HepG2 (cell line): ENCODE data around the gene GTF2I. TPM values are rescaled to one million over a fixed set of nuclear protein-coding genes. Genes with fewer than 3 reads are reported as not detected.
"Not testable (repeated sequence)": the region's sequence is repeated elsewhere in the genome, so short reads cannot be mapped to it uniquely, and the experiment has no call there.

Experiments
- ATAC-seq: fragments of 200-7000 bp; cut with Tn5 transposase; 3 replicates; pipeline ENCODE4 v1.9.1; 2020; ENCODE audit warnings: mild to moderate bottlenecking, moderate library complexity
- BruUV-seq: library from RNA; stranded (reverse); fragments of 400-500 nt; replicated peaks from 2 replicates; lab custom pipeline; 2021; lab: Mats Ljungman, UMichigan
- CTCF ChIA-PET: fragments of 300-600 bp; formaldehyde crosslinking; extraction: SDS; loops from one replicate; lab custom pipeline; 2021; ENCODE audit warnings: low total read pairs, inconsistent platforms, low intra/inter-chr PET ratio; lab: Yijun Ruan, JAX
- POLR2A ChIA-PET: fragments of 350-600 bp; sonication (Branson Sonifier 250); formaldehyde crosslinking; loops from one replicate; lab custom pipeline; 2020; ENCODE audit warnings: antibody characterized with exemption, inconsistent platforms; lab: Yijun Ruan, JAX
- DNase-seq: peaks from one replicate; pipeline ENCODE4 v3.0.0-alpha.2; 2015; ENCODE audit warnings: low spot score
- FAIRE-seq: peaks from 3 replicates; lab custom pipeline; 2011; peaks lifted over from hg19 to GRCh38; lab: Jason Lieb, UNC
- H2AFZ ChIP-seq: one replicate; pipeline ENCODE4 v1.6.1; 2011; ENCODE audit warnings: low read length, inconsistent platforms
- H3K27ac ChIP-seq: fragments of 300-600 bp; 3 replicates; pipeline ENCODE4 v1.8.0; 2011; ENCODE audit warnings: mixed run types, mild to moderate bottlenecking, mixed read lengths, low read length, inconsistent platforms; ENCODE audit not compliant: insufficient read depth; ENCODE audit errors: extremely low read length
- H3K27me3 ChIP-seq, 2 experiments: fragments of 200-600 bp in 1 of 2; 2 replicates in 1 of 2; 3 replicates in 1 of 2; pipeline versions ENCODE4 v1.6.0 to v1.8.0; 2011; ENCODE audit warnings: low read length in 2 of 2, mild to moderate bottlenecking in 2 of 2, moderate library complexity in 2 of 2, inconsistent platforms in 1 of 2; ENCODE audit not compliant: insufficient read depth in 2 of 2, control insufficient read depth in 1 of 2
- H3K36me3 ChIP-seq, 2 experiments: fragments of 200-600 bp in 1 of 2; replicated peaks in 1 of 2; 2 replicates in 1 of 2; 3 replicates in 1 of 2; pipeline versions ENCODE4 v1.5.1 to v1.8.0; 2011; ENCODE audit warnings: low read length in 2 of 2, inconsistent platforms in 1 of 2; ENCODE audit not compliant: insufficient read depth in 2 of 2, control insufficient read depth in 1 of 2
- H3K4me1 ChIP-seq: 2 replicates; pipeline ENCODE4 v1.5.1; 2012; ENCODE audit warnings: low read length, inconsistent platforms; ENCODE audit not compliant: insufficient read depth
- H3K4me2 ChIP-seq: 2 replicates; pipeline ENCODE4 v1.6.0; 2011; ENCODE audit warnings: low read depth, low read length, inconsistent platforms
- H3K4me3 ChIP-seq, 3 experiments: fragments of 200-600 bp in 1 of 3; sonication (generic), shearing (Covaris generic) in 1 of 3; replicated peaks in 1 of 3; 2 replicates each; pipeline ENCODE4 v1.5.1; 2011 to 2016; ENCODE audit warnings: low read length in 3 of 3, inconsistent platforms in 2 of 3, low read depth in 2 of 3, mild to moderate bottlenecking in 2 of 3, control low read depth in 1 of 3, mixed read lengths in 1 of 3; ENCODE audit not compliant: insufficient read depth in 1 of 3
- H3K79me2 ChIP-seq: one replicate; pipeline ENCODE4 v1.6.1; 2011; ENCODE audit warnings: low read length, inconsistent platforms; ENCODE audit not compliant: insufficient read depth
- H3K9ac ChIP-seq: 2 replicates; pipeline ENCODE4 v1.6.0; 2011; ENCODE audit warnings: mild to moderate bottlenecking, low read depth, low read length, inconsistent platforms; ENCODE audit not compliant: insufficient read depth
- H3K9me3 ChIP-seq: 2 replicates; pipeline ENCODE4 v1.5.1; 2012; ENCODE audit warnings: mild to moderate bottlenecking, low read length
- H4K20me1 ChIP-seq: 2 replicates; pipeline ENCODE4 v1.6.0; 2011; ENCODE audit warnings: inconsistent platforms, mild to moderate bottlenecking, low read length, moderate library complexity; ENCODE audit not compliant: insufficient read depth
- FOSL2 ChIP-seq: sonication (generic); formaldehyde crosslinking; IDR thresholded peaks from 2 replicates; pipeline ENCODE4 v1.4.0; 2020; ENCODE audit warnings: missing genetic modification reagents
- WGBS: methylation state at CpG from one replicate; pipeline ENCODE4 v1.1.6; 2017; ENCODE audit warnings: low lambda C conversion rate; 5-methylcytosine and 5-hydroxymethylcytosine counted together
- in situ Hi-C: cut with HindIII; loops from 2 replicates; pipeline ENCODE4 v1.10.0; 2017; ENCODE audit warnings: low pct_unique_long_range_greater_than_20kb; ENCODE audit not compliant: extremely low pct_ligation_motif_present
- intact Hi-C: fragments of 100-400 bp; cut with micrococcal nuclease; formaldehyde crosslinking; loops from one replicate; pipeline ENCODE4 v1.10.0; 2022; ENCODE audit not compliant: unreplicated experiment
- polyA plus RNA-seq, 8 experiments: library from polyadenylated mRNA; depleted of rRNA in 3 of 8; stranded (reverse) in 7 of 8; unstranded in 1 of 8; fragments of >200 nt; fragmentation: Illumina TruSeq in 4 of 8; extraction: Trizol in 4 of 8; gene quantifications; 2 replicates each; pipeline versions ENCODE4 v1.2.1 to v1.2.3, GENCODE V29; 2011 to 2016; ENCODE audit warnings: low read depth in 4 of 8, missing spikeins in 1 of 8, mixed read lengths in 1 of 8; ENCODE audit not compliant: insufficient read depth in 1 of 8
- total RNA-seq, 5 experiments: library from RNA; depleted of rRNA; stranded (reverse); fragments of >200 nt; fragmentation: Illumina TruSeq; extraction: Trizol; gene quantifications; 2 replicates each; pipeline ENCODE4 v1.2.3, GENCODE V29; 2016; ENCODE audit warnings: low read depth in 1 of 5

The GTF2I gene
- total and polyA plus RNA-seq, 2 of the 13 experiments (the other 11 are each of a cell fraction or from before 2014, with no cell fraction given): 74.6 to 125 TPM

DNA sequence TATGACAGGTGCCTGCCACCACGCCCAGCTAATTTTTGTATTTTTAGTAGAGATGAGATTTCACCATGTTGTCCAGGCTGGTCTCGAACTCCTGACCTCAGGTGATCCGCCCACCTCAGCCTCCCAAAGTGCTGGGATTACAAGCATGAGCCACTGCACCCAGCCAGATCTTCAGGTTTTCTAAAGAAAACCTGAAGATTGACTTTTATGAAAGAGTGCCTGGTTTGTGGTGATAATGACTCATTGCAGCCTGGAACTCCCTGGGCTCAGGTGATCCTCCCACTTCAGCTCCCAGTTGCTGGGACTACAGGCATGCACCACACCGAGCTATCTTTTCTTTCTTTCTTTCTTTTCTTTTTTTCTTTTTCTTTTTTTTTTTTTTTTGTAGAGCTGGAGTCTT, 141.1 kb downstream of the GTF2I start:
- POLR2A ChIA-PET, H3K4me1 ChIP-seq, in situ Hi-C loops, CTCF ChIA-PET, H2AFZ ChIP-seq, H3K27me3 ChIP-seq, H3K9me3 ChIP-seq, H3K9ac ChIP-seq, H3K4me2 ChIP-seq, intact Hi-C loops, H3K79me2 ChIP-seq, H4K20me1 ChIP-seq, H3K27ac ChIP-seq, DNase-seq, FAIRE-seq, BruUV-seq, H3K36me3 ChIP-seq, H3K4me3 ChIP-seq: not testable (repeated sequence)
- 11% methylated on average over 1 of the region's 4 CpGs for WGBS
- 0 out of 2 replicates have a peak, but pooled peaks have one; percentile 26 for TF ChIP-seq FOSL2
- ATAC-seq: peak; percentile 59; the same call in 2 of the 3 replicates

Other genes starting within 250 kb of the GTF2I start
- gene GTF2IRD1, start 203.8 kb upstream of the GTF2I start, total RNA-seq (2016; rRNA removed; fragmentation: Illumina TruSeq; extraction: Trizol): 16.5 and 17.8 TPM in 2 replicates
- gene GTF2IRD1, start 203.8 kb upstream of the GTF2I start, polyA plus RNA-seq (2011; rRNA removed): 26.7 and 28.2 TPM in 2 replicates
- not detected in 2 replicates for gene NCF1, start 116.3 kb downstream of the GTF2I start, total RNA-seq (2016; rRNA removed; fragmentation: Illumina TruSeq; extraction: Trizol)
- gene NCF1, start 116.3 kb downstream of the GTF2I start, polyA plus RNA-seq (2011; rRNA removed): 0.09 and 0.13 TPM in 2 replicates
- gene GTF2IRD2, start 193.9 kb downstream of the GTF2I start, total RNA-seq (2016; rRNA removed; fragmentation: Illumina TruSeq; extraction: Trizol): 4.4 and 6.5 TPM in 2 replicates
- 9.4 and 11.2 TPM in 2 replicates for gene GTF2IRD2, start 193.9 kb downstream of the GTF2I start, polyA plus RNA-seq (2011; rRNA removed)